GM15510 (cell line): ENCODE data around the gene DACT3.

Source experiments
- POLR2A ChIP-seq: IDR thresholded peaks from 3 replicates; pipeline ENCODE4 v1.6.1; 2011; ENCODE audit warnings: borderline replicate concordance; ENCODE audit not compliant: insufficient read length; ENCODE audit errors: extremely low read depth

DACT3 gene

DNA sequence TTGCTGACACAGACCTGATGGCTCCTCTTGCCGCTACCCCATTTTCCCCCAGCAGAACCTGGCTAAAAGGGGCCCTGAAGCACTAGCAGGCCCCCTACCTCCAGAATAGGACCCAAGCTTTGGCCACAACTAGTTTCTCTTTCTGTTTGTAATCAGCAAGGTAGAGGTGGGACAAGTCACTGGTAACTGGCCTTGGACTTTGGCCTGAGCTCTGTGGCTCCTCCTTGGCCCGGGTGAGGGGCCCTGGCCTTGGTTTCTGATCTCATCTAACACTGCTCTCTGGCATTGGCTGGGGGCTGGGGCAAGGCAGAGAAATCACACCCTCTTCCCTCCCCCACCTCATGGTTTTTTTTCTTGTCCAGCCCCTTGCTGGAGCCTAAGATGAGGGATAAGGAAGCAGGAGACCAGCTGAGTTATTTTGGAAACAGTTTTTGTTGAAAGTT, 57.8 kb downstream of the DACT3 start:
- TF ChIP-seq POLR2A: no peak

DNA sequence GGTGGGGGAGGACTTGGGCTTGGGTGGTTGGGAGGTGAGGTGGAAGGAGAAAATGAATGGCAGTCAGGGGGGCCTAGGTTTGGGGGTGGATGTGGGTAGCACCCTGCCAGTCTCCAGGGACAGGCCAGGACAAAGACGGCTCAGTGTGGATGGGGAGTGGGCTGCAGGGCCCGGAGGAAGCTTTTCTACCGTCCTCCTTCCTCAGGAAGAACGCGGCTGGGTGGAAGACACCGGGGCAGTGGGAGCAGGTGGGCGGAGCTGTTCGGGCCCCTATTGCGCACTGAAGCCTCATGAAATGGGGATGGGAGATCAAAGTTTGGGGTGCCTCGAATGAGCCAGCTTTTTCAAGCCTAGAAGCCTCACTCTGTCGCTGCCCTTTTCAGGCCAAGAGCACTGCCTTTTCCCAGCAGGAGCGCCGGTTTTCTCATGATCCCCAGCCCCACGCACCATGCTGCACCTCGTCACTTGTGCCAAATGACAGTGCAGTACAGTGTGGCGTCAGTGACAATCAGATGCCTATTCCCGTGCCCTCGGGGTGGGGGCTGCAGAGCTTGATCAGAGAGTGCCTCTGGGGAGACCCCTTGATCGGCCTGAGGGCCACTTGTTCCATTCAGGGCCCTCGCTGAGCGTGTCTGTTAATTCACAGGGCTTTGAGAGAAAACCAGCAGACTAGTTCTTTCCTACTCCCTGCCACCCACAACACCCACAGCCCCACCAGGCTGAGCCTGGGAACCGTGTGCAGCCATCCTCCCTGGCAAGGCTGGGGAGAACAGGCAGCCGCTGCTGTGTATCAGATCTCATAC, 58.4 kb downstream of the DACT3 start:
- TF ChIP-seq POLR2A: no peak

DNA sequence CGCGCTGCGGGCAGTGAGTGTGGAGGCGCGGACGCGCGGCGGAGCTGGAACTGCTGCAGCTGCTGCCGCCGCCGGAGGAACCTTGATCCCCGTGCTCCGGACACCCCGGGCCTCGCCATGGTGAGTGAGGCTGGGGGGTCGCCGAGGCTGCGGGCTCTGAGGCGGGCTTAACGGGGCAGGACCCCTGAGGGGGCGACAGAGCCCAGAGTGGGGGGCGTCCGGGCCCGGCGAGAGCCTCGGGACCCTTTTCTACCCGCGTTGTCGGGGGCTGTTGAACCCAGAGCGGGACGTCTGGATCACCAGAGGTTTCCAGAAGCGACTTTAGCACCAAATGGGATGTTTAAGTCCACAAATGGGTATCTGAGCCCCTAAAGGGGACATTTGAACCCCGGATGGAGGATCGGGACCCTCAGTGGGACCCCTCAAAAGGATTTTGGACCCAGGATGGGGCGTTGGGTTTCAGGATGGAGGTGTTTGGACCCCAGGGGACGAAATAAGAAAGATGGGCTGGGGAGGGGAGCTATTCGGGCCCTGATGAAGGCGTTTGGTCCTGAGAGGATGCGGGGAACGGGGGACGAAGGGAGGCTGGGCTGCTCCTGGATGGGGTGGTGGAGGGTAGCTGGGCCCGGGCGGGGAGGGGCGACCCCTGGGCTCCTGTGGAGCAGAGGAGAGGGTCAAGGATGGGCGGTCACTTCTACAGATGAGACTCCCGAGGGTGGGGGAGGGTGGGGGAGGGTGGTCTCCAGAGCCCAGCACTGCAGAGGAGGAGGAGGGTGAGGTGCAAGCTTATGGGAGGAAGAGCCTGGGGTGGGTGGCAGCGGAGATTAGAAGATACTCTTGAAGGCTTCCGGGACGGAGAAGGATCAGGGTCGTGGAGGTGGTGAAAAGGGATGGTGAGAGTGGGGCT, 59.4 kb downstream of the DACT3 start, which contains the start of gene CALM3:
Gene CALM3 (plus strand): TSS at position 13 of the 907 bp plus-strand sequence. CDS start 105 bp downstream, at position 118.
- peak; percentile 87 for TF ChIP-seq POLR2A

GRCh38 chr19:46600384-46601317, 60.3 kb downstream of the DACT3 start:
- peak; percentile 76 for TF ChIP-seq POLR2A

DNA sequence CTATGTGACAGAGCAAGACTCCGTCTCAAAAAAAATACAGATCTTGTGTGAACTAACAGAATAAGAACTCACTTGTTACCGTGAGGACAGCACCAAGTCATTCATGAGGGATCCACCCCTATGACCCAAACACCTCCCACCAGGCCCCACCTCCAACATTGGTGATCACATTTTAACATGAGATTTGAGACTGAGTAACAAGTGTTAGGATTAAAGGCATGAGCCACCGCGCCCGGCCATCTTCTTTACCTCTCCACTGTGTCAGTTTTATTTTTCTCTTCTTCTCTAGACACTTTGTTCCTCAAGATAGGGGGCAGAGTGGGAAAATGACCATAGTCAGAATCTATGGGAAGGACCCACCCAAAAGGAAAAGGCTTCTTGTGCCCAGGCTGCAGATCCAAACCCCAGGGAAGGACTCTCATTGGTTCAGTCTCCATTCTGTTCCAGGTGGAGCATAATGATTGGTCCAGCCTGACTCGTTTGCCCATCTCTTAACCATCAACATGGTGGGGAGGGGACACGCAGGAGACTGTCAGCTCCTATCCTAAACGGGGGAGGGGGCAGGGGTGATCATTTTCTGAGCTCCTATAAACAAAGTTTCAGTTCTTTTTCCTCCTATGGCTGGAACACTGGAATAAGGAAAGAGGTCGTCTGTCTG, 61.1 kb downstream of the DACT3 start:
- no peak for TF ChIP-seq POLR2A

DNA sequence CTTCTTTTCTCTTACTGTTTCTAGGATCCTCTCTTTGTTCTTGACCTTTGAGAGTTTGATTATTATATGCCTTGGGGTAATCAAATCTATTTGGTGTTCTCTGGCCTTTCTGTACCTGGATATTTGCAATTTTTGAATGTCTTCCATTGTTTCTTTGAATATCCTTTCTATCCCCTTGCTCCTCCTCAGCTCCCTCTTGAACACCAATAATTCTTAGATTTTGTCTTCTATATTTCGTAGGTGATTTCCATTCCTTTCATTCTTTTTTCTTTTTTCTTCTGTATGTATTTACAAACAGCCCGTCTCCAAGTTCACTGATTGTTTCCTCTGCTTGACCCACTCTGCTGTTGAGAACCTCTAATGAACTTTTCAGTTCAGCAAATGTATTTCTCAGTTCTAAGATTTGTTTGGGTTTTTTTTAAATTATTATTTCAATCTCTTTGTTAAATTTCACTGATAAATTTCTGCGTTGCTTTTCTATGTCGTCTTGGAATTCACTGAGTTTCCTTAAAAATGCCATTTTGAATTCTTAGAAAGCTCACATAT, 62.5 kb downstream of the DACT3 start:
- no peak for TF ChIP-seq POLR2A
